OCI-LY3 (cell line): ENCODE results near the gene CLDN9.
A peak's percentile ranks its signal among the peaks of the same experiment; 100 is the strongest.

Source experiments
- H2AFZ ChIP-seq: fragments of 200-600, 300-600 bp; shearing (Covaris generic); 2 replicates; pipeline ENCODE4 v1.6.0; 2014; ENCODE audit warnings: antibody characterized with exemption, low read depth, low read length
- H3K27ac ChIP-seq: fragments of 200-600, 300-600 bp; sonication (generic); 2 replicates; pipeline ENCODE4 v1.5.1; 2014; ENCODE audit warnings: mild to moderate bottlenecking, low read length, moderate library complexity, mixed read lengths
- H3K27me3 ChIP-seq: fragments of 200-600, 300-600 bp; sonication (generic); 2 replicates; pipeline ENCODE4 v1.6.1; 2014; ENCODE audit warnings: low read depth, low read length, mixed read lengths
- H3K36me3 ChIP-seq: fragments of 200-600, 300-600 bp; sonication (generic); replicated peaks from 2 replicates; pipeline ENCODE3; 2014; ENCODE audit warnings: low read depth, low read length, mixed read lengths
- H3K4me1 ChIP-seq: fragments of 300-600, 200-600 bp; sonication (generic); 2 replicates; pipeline ENCODE4 v1.6.1; 2014; ENCODE audit warnings: low read length, mixed read lengths
- H3K4me2 ChIP-seq: fragments of 200-600, 300-600 bp; sonication (generic); 2 replicates; pipeline ENCODE4 v1.6.1; 2014; ENCODE audit warnings: low read length, mixed read lengths
- H3K4me3 ChIP-seq: fragments of 300-600, 200-600 bp; sonication (generic); 2 replicates; pipeline ENCODE4 v1.5.1; 2014; ENCODE audit warnings: antibody characterized with exemption, mild to moderate bottlenecking, low read length, moderate library complexity
- H3K79me2 ChIP-seq: fragments of 300-600, 200-600 bp; shearing (Covaris generic); 2 replicates; pipeline ENCODE4 v1.6.1; 2014; ENCODE audit warnings: mild to moderate bottlenecking, low read length, mixed read lengths
- H3K9ac ChIP-seq: fragments of 300-600, 200-600 bp; shearing (Covaris generic); 2 replicates; pipeline ENCODE4 v1.6.0; 2014; ENCODE audit warnings: mild to moderate bottlenecking, low read length, moderate library complexity
- H3K9me3 ChIP-seq: fragments of 200-600, 300-600 bp; shearing (Covaris generic); 2 replicates; pipeline ENCODE4 v1.6.1; 2014; ENCODE audit warnings: low read length, mixed read lengths; ENCODE audit not compliant: insufficient read depth
- H4K20me1 ChIP-seq: fragments of 200-600, 300-600 bp; sonication (generic); 2 replicates; pipeline ENCODE4 v1.6.1; 2016; ENCODE audit warnings: low read length, mixed read lengths; ENCODE audit not compliant: insufficient read depth
- EZH2phosphoT487 ChIP-seq: fragments of 200-600 bp; shearing (Covaris generic); IDR thresholded peaks from 2 replicates; pipeline ENCODE4 v1.6.1; 2018; ENCODE audit warnings: antibody characterized with exemption, mixed run types, low read depth
- TF ChIP-seq, protein P1 (sequence below): fragments of 200-600, 300-600 bp; sonication (generic); IDR thresholded peaks from 2 replicates; pipeline ENCODE4 v1.5.1; 2014; ENCODE audit warnings: antibody characterized with exemption, low read length, low read depth

The CLDN9 gene

DNA sequence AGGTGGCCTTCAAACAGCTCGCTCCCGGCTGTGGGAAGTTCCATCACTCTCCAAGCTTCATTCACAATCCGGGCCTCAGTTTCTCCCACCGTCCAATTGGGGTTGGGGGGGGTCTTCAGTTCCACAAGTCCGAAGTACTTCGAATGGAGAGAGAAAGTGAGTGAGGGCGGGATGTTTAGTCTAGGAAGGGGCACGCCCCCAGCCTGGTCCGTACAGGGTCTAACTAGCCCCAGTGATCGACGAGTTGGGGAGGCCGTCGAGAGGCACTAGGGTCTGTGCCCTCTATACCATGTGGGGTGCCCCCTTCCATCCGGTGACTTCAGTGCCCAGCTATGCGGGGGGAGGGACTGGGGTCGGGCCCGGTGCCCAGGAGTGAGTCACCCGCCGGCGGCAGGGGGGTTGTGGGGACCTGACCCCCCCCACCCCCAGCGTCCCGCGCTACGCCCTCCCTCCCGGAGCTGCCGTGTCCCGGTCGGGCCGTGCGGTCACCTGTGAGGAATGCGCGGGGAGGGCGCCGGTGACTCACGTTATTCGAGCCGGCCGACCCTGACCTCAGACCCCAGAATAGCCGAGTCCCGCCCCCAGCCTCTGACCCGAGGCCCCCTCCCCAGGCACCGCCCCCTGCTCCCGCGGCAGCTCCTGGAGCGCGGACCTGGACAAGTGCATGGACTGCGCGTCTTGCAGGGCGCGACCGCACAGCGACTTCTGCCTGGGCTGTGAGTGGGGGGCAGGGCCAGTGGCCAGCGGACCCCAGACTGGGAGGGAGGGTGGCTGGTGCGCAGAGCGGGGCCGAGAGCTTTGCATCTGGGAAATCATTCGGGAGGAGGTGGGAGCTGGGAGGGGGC, 8.1 kb downstream of the CLDN9 start:
- Histone ChIP-seq H3K4me2 (peak overlapping the region; percentile 96), H3K27ac (no peak overlapping the region), H3K9me3 (no peaks in the 10 kb centered on the region), H3K36me3 (no peaks in the 10 kb centered on the region), H2AFZ (0 out of 2 replicates have a peak overlapping the region, but pooled peaks have one; percentile 39), H3K4me3 (peak overlapping the region; percentile 90), H3K4me1 (peaks cover 32% of the 10 kb centered on the region), H3K79me2 (no peaks in the 10 kb centered on the region), H3K9ac (peak overlapping the region; percentile 49), H3K27me3 (no peaks in the 10 kb centered on the region), H4K20me1 (no peaks in the 10 kb centered on the region)
- TF ChIP-seq EZH2phosphoT487, result no peak
- TF ChIP-seq, protein P1, sequence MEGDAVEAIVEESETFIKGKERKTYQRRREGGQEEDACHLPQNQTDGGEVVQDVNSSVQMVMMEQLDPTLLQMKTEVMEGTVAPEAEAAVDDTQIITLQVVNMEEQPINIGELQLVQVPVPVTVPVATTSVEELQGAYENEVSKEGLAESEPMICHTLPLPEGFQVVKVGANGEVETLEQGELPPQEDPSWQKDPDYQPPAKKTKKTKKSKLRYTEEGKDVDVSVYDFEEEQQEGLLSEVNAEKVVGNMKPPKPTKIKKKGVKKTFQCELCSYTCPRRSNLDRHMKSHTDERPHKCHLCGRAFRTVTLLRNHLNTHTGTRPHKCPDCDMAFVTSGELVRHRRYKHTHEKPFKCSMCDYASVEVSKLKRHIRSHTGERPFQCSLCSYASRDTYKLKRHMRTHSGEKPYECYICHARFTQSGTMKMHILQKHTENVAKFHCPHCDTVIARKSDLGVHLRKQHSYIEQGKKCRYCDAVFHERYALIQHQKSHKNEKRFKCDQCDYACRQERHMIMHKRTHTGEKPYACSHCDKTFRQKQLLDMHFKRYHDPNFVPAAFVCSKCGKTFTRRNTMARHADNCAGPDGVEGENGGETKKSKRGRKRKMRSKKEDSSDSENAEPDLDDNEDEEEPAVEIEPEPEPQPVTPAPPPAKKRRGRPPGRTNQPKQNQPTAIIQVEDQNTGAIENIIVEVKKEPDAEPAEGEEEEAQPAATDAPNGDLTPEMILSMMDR, result no peak

DNA sequence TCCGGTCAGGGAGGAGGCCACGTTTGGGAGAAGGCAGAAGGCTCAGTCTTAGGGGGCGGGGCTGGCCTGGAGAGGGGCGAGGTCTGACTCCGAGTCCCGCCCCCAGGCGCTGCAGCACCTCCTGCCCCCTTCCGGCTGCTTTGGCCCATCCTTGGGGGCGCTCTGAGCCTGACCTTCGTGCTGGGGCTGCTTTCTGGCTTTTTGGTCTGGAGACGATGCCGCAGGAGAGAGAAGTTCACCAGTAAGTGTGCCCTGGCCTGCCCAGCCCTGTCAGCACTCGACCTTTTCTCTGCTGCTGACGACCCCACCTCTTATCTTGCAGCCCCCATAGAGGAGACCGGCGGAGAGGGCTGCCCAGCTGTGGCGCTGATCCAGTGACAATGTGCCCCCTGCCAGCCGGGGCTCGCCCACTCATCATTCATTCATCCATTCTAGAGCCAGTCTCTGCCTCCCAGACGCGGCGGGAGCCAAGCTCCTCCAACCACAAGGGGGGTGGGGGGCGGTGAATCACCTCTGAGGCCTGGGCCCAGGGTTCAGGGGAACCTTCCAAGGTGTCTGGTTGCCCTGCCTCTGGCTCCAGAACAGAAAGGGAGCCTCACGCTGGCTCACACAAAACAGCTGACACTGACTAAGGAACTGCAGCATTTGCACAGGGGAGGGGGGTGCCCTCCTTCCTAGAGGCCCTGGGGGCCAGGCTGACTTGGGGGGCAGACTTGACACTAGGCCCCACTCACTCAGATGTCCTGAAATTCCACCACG, 8.9 kb downstream of the CLDN9 start:
- Histone ChIP-seq H3K27me3 (no peaks in the 10 kb centered on the region), H3K4me2 (peak overlapping the region; percentile 96; the same call in 1 of the 2 replicates), H4K20me1 (no peaks in the 10 kb centered on the region), H3K4me3 (no peak overlapping the region), H3K9ac (no peak overlapping the region), H3K79me2 (no peaks in the 10 kb centered on the region), H2AFZ (no peak overlapping the region), H3K9me3 (no peaks in the 10 kb centered on the region), H3K27ac (no peak overlapping the region), H3K36me3 (peaks cover 3% of the 10 kb centered on the region), H3K4me1 (peaks cover 32% of the 10 kb centered on the region)
- TF ChIP-seq, protein P1, result peak; percentile 18
- no peak for TF ChIP-seq EZH2phosphoT487

DNA sequence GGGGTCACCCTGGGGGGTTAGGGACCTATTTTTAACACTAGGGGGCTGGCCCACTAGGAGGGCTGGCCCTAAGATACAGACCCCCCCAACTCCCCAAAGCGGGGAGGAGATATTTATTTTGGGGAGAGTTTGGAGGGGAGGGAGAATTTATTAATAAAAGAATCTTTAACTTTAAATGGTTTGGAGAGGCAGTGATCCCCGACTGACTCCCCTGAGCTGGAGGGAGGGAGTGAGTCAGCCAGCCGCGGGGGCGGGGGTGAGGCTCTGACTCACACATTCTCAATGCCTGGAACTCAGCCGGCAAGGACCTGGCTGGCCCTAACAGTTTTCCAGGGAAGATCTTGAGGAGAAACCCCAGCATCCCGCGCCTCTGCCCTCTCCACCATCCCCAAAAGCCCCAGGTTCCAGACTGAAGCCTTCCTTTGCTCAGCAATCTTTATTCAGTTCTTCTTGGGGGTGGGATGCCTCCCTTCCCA, 9.5 kb downstream of the CLDN9 start:
- Histone ChIP-seq H2AFZ (no peak overlapping the region), H3K4me1 (peaks cover 32% of the 10 kb centered on the region), H4K20me1 (no peaks in the 10 kb centered on the region), H3K9me3 (no peaks in the 10 kb centered on the region), H3K27me3 (no peaks in the 10 kb centered on the region), H3K4me2 (no peak overlapping the region), H3K4me3 (no peak overlapping the region), H3K79me2 (no peaks in the 10 kb centered on the region), H3K27ac (no peak overlapping the region), H3K9ac (no peak overlapping the region), H3K36me3 (peaks cover 8% of the 10 kb centered on the region)
- TF ChIP-seq EZH2phosphoT487, result no peak
- TF ChIP-seq, protein P1, result no peak
